Forelimb muscle (tissue), 1 donor: ENCODE data around the gene RHOT1. TPM values are rescaled to one million over a fixed set of nuclear protein-coding genes. Genes with fewer than 3 reads are reported as not detected.
"Not testable (repeated sequence)": the region's sequence is repeated elsewhere in the genome, so short reads cannot be mapped to it uniquely, and the experiment has no call there.

Experiments
- DNase-seq: peaks from one replicate; pipeline ENCODE4 v3.0.0-alpha.2; 2013; ENCODE audit warnings: low read depth
- polyA plus RNA-seq: library from polyadenylated mRNA; unstranded; fragments of 120-200 nt; gene quantifications from one replicate; pipeline ENCODE4 v1.2.1, GENCODE V29; 2013; ENCODE audit not compliant: insufficient read length

The RHOT1 gene
- polyA plus RNA-seq, 1 donor = 32.8 TPM

- no peak for DNase-seq
These were observed 17.5 kb downstream of the RHOT1 start for GRCh38 chr17:32159586-32160438.

DNA sequence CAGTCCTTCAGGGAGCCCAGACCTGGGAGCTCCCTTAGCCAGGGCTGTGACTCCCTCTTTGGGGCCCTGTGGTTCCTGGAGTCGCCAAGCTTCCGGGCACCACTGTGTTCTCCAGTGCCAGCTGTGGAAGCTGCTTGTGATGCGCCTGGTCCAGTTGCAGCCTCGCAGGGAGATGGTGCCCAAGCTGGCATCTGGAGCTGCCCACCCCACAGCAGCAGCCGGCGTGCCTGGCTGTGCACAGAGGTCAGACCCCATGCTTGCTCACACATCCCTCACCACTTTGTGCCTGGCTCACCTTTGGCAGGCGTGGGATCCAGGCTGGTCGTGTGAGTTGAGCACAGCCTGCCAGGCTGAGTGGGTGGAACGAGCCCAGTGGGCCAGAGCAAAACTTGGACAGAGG lies 18.2 kb downstream of the RHOT1 start:
- no peak for DNase-seq

GRCh38 chr17:32161029-32161428 lies 18.7 kb downstream of the RHOT1 start:
- DNase-seq = no peak

DNA sequence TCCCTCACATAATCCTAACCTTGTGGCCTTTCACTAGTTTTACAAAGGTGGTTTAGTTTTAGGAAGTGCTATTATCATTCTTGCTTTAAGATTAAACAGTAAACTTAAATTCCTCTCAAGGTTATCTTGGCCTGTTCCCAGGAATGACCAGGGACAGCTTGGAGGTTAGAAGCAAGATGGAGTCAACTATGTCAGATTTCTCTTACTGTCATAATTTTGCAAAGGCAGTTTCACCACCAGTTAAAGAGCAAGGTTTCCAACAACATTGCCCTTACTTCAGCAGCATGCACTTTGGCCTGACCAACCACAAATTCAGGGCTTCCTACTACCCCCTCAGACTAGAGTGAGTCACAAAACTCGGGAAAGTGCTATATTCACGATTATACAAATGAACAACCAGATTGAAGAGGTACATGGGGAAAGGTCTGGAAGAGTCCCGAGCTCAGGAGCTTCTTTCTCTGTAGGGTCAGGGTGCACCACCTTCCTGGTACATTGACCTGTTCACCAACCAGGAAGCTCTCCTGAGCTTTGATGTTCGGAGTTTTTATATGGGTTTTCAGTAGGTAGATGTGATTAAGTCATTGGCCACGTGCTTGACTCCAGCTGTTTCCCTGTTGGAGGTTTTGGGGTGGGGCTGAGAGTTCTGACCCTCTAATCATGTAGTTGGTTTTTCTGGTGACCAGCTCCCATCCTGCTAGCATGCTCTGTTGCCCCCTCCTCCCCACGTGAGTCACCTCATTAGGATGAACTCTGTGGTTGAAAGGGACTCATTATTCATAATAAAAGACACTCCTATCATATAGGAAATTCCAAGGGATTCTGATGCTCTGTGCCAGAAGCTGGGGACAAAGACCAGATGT lies 19.4 kb downstream of the RHOT1 start:
- no peak for DNase-seq

DNA sequence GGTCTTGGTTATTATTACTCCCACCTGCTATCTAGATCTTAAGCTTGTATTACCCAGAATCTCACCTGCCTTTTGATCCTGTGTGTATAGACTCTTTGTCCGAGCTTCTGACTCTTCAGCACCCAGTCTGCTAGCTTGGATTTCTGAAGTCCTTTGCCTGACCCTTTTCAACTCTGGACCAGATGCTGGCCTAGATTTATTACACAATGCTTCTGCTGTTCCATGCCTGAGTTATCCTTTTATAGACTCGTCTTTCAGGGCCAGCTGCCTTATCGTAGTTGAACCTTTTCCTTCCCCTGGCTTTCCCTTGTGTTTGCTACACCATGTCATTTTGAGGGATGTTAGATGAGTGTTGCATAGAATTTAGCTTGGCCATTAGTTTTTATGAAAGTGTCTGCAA lies 32.6 kb downstream of the RHOT1 start:
- no peak for DNase-seq

- not testable (repeated sequence) for DNase-seq
These were observed 36.4 kb downstream of the RHOT1 start for GRCh38 chr17:32178679-32179078.

- DNase-seq = not testable (repeated sequence)
These were observed 36.8 kb downstream of the RHOT1 start for GRCh38 chr17:32179103-32179502.

- not testable (repeated sequence) for DNase-seq
These were observed 37.2 kb downstream of the RHOT1 start for GRCh38 chr17:32179526-32179925.

- DNase-seq = not testable (repeated sequence)
These were observed 38.0 kb downstream of the RHOT1 start for GRCh38 chr17:32180262-32180661.

DNA sequence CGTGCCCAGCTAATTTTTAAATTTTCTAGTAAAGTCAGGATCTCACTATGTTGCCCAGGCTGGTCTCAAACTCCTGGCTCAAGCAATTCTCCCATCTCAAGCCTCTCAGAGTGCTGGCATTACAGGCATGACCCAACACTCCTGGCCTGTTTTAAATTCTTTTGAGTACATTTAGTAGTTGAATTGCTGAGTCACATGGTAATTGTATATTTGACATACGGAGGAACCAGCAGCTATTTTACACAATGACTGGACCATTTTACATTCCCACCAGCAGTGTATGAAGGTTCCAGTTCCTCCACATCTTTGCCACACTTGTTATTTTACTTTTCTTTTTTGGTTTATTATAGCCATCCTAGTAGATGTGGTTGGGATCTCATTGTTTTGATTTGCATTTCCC lies 43.6 kb downstream of the RHOT1 start:
- DNase-seq = no peak

DNA sequence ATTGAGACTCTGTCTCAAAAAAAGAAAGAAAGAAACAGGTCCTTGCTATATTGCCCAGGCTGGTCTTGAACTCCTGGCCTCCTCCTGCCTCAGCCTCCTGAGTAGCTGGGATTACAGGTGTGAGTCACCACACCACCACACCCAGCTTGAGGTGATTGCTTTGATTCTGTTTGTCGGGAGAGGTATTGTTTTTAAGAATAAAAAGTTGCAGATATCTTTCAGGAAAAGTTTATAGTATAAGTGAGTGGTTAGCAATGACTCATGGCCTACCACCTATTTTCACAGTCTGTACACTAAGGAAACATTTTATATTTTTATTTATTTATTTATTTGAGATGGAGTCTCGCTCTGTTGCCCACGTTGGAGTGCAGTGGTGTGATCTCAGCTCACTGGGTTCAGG lies 45.0 kb downstream of the RHOT1 start:
- no peak for DNase-seq

DNA sequence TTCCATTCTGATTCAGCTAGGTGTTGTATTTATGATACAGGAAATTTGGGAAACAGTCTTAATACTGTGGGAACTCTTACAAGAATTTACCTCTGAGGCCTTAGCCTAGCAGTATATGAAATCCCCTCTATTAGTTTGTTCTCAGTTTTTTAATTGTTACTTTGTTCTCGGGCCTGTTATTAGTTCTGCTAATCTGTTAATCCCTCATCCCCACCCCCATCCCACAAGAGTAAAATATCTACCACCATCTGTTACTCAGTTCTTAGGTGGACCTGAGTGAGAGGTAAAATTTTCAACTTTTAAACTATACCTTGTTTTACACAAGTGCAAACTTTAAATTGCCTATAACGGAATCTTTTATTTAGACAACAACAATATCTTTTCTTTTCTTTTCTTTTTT lies 47.0 kb downstream of the RHOT1 start:
- DNase-seq = no peak

GRCh38 chr17:32191306-32191705 lies 49.0 kb downstream of the RHOT1 start:
- no peak for DNase-seq

GRCh38 chr17:32192379-32192778 lies 50.1 kb downstream of the RHOT1 start:
- DNase-seq = no peak

DNA sequence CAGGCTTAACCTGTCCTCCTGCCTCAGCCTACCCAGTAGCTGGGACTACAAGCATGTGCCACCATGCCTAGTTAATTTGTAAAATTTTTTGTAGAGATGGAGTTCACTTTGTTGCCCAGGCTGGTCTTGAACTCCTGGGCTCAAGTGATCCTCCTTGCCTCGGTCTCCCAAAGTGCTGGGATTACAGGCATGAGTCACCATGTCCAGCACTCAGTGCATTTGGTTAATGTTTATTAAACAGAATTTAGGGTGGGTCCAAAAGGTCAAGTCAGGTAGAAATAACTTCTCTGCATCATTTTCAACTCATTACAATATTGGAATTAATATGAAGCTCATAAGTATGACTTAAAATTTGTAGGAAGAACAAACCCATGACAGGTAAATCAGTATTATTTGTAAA lies 55.7 kb downstream of the RHOT1 start:
- no peak for DNase-seq

DNA sequence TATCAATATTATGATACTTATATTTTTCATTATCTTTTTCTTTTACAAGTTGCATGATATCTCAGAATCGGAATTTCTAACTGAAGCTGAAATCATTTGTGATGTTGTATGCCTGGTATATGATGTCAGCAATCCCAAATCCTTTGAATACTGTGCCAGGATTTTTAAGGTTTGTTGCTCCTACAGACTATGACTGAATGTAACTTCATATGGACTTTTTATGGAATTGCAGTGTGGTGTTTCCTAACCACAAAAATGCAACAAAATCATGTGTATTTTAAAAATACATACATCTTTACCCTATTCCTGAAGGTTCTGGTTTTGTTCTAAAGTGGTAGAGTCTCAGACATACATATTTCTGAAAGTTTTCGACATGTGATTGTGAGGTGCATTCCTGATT lies 64.6 kb downstream of the RHOT1 start:
- no peak for DNase-seq

GRCh38 chr17:32208436-32208835 lies 66.1 kb downstream of the RHOT1 start:
- no peak for DNase-seq

GRCh38 chr17:32209608-32210007 lies 67.3 kb downstream of the RHOT1 start:
- DNase-seq = no peak

GRCh38 chr17:32211671-32212070 lies 69.4 kb downstream of the RHOT1 start:
- no peak for DNase-seq

DNA sequence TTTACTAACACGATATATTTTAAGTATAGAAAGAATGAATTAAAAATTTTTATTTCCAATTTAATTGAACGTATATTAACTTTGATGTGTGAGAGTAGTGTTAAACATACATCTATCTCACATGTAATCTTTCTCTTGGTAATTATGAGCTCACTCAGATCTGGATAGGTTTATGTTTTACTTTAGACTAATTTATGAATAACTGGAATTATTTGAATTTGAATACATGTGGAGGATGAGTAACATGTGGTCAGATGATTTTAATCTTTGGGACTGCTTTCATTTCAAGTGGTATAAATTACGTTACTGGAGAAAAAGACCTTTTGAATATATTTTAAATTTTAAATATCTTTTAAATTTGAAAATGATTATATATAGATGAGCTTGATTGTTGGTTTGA lies 73.4 kb downstream of the RHOT1 start:
- no peak for DNase-seq

GRCh38 chr17:32222621-32223020 lies 80.3 kb downstream of the RHOT1 start:
- DNase-seq = no peak

- no peak for DNase-seq
These were observed 81.4 kb downstream of the RHOT1 start for GRCh38 chr17:32223703-32224102.

GRCh38 chr17:32226886-32227285 lies 84.6 kb downstream of the RHOT1 start:
- no peak for DNase-seq
